ENCODE data around the gene SETD3.

DNA sequence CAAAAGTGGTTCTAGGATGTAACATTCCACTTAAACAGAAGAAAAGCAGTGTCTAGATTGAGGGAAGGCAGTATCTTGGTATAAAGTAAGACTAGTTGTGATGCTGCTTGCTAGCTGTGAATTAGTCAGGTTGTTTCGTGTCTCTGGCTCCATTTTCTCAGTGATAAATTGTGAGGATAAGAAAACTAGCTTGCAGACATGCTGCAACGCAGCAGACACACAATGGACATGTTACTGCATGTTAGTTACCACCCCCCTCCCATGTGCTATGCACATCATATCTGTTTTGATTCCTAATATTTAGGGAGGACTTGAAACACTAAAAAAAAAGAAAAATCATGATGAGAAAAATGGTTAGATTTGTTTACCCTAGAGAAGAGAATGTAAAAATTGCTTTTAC lies 3.4 kb upstream of the SETD3 start:
- TF ChIP-seq, protein P1, sequence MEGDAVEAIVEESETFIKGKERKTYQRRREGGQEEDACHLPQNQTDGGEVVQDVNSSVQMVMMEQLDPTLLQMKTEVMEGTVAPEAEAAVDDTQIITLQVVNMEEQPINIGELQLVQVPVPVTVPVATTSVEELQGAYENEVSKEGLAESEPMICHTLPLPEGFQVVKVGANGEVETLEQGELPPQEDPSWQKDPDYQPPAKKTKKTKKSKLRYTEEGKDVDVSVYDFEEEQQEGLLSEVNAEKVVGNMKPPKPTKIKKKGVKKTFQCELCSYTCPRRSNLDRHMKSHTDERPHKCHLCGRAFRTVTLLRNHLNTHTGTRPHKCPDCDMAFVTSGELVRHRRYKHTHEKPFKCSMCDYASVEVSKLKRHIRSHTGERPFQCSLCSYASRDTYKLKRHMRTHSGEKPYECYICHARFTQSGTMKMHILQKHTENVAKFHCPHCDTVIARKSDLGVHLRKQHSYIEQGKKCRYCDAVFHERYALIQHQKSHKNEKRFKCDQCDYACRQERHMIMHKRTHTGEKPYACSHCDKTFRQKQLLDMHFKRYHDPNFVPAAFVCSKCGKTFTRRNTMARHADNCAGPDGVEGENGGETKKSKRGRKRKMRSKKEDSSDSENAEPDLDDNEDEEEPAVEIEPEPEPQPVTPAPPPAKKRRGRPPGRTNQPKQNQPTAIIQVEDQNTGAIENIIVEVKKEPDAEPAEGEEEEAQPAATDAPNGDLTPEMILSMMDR (IDR thresholded peaks at IDR 0.05): no peak
- no peak for TF ChIP-seq EZH2 (IDR thresholded peaks at IDR 0.05; ENCODE audit: borderline replicate concordance, insufficient read depth, low read depth, low read length, poor library complexity, severe bottlenecking)
